ENCODE results near the gene MYO9A. TPM values are rescaled to one million over a fixed set of nuclear protein-coding genes. Genes with fewer than 3 reads are reported as not detected.

Gene MYO9A
- total RNA-seq, 2 donors from 2014 or later, result 12.9 to 27.8 TPM

GRCh38 chr15:71822890-71823630, 294.9 kb downstream of the MYO9A start:
- Histone ChIP-seq H3K27ac (no peak overlapping the region), H3K27me3 (no peaks in the 10 kb centered on the region), H3K36me3 (replicated peaks in 1 of 2; ENCODE audit: insufficient read depth in 1 of 2, low read depth in 2 of 2) (peaks cover 0 to 4% of the 10 kb centered on the region in 2 donors), H3K4me1 (no peaks in the 10 kb centered on the region), H3K9me3 (no peaks in the 10 kb centered on the region), H3K4me3 (no peak overlapping the region)
- ATAC-seq (no peak), DNase-seq (no peak)
- 77 to 88% methylated on average over 3 of the region's 3 CpGs for WGBS, 2 donors
- TF ChIP-seq POLR2A (IDR thresholded peaks at IDR 0.05), result no peak
- no peak for TF ChIP-seq CTCF (IDR thresholded peaks at IDR 0.05)
- intact Hi-C loops (cut with DNase I), result no loop called here

- no peak for TF ChIP-seq CTCF (IDR thresholded peaks at IDR 0.05)
- no peak for TF ChIP-seq POLR2A (IDR thresholded peaks at IDR 0.05)
- no peaks in the 10 kb centered on the region for H3K9me3 ChIP-seq
- 81 to 85% methylated on average over 5 of the region's 5 CpGs for WGBS, 2 donors
- H3K36me3 ChIP-seq (replicated peaks in 1 of 2; ENCODE audit: insufficient read depth in 1 of 2, low read depth in 2 of 2), result peaks cover 0 to under 1% of the 10 kb centered on the region in 2 donors
- H3K4me1 ChIP-seq, result no peaks in the 10 kb centered on the region
- H3K4me3 ChIP-seq, result no peak overlapping the region
- DNase-seq (no peak), ATAC-seq (no peak)
- intact Hi-C loops (cut with DNase I), result no loop called here
- H3K27me3 ChIP-seq, result no peaks in the 10 kb centered on the region
- no peak overlapping the region for H3K27ac ChIP-seq
These were observed 296.3 kb downstream of the MYO9A start for GRCh38 chr15:71821547-71822129.

- H3K27me3 ChIP-seq, result no peaks in the 10 kb centered on the region
- H3K9me3 ChIP-seq, result no peaks in the 10 kb centered on the region
- H3K27ac ChIP-seq, result no peak overlapping the region
- ATAC-seq (no peak), DNase-seq (no peak)
- TF ChIP-seq CTCF (IDR thresholded peaks at IDR 0.05), result no peak
- no peak for TF ChIP-seq POLR2A (IDR thresholded peaks at IDR 0.05)
- no peaks in the 10 kb centered on the region for H3K36me3 ChIP-seq (replicated peaks in 1 of 2; ENCODE audit: insufficient read depth in 1 of 2, low read depth in 2 of 2)
- 84 to 100% methylated on average over 1 of the region's 1 CpG for WGBS, 2 donors
- intact Hi-C loops (cut with DNase I), result no loop called here
- no peaks in the 10 kb centered on the region for H3K4me1 ChIP-seq
- no peak overlapping the region for H3K4me3 ChIP-seq
These were observed 297.8 kb downstream of the MYO9A start for GRCh38 chr15:71820127-71820526.

- no peak for DNase-seq
- Histone ChIP-seq H3K9me3 (no peaks in the 10 kb centered on the region), H3K4me3 (no peak overlapping the region), H3K36me3 (replicated peaks in 1 of 2; ENCODE audit: insufficient read depth in 1 of 2, low read depth in 2 of 2) (no peaks in the 10 kb centered on the region), H3K4me1 (no peaks in the 10 kb centered on the region), H3K27ac (no peak overlapping the region), H3K27me3 (no peaks in the 10 kb centered on the region)
- WGBS, 2 donors, result 88 to 91% methylated on average over 13 of the region's 13 CpGs
- no peak for ATAC-seq
- intact Hi-C loops (cut with DNase I), result no loop called here
- TF ChIP-seq CTCF (IDR thresholded peaks at IDR 0.05) (no peak), POLR2A (IDR thresholded peaks at IDR 0.05) (no peak)
These were observed 300.6 kb downstream of the MYO9A start for GRCh38 chr15:71817351-71817750.

GRCh38 chr15:71815301-71815700, 302.6 kb downstream of the MYO9A start:
- 79 to 88% methylated on average over 3 of the region's 3 CpGs for WGBS, 2 donors

More at GRCh38 chr15:71815301-71815700, 302.6 kb downstream of the MYO9A start:
- Histone ChIP-seq H3K9me3 (no peaks in the 10 kb centered on the region), H3K4me3 (no peak overlapping the region), H3K27ac (no peak overlapping the region), H3K27me3 (no peaks in the 10 kb centered on the region), H3K36me3 (replicated peaks in 1 of 2; ENCODE audit: insufficient read depth in 1 of 2, low read depth in 2 of 2) (no peaks in the 10 kb centered on the region), H3K4me1 (no peaks in the 10 kb centered on the region)
- DNase-seq, result no peak
- ATAC-seq, result no peak
- intact Hi-C loops (cut with DNase I), result no loop called here
- TF ChIP-seq CTCF (IDR thresholded peaks at IDR 0.05) (no peak), POLR2A (IDR thresholded peaks at IDR 0.05) (no peak)

Measured in body of pancreas (tissue), 4 donors.